ENCODE measurements around the gene HIPK2. TPM values are rescaled to one million over a fixed set of nuclear protein-coding genes. Genes with fewer than 3 reads are reported as not detected.

The HIPK2 gene
- total and polyA plus RNA-seq, 3 experiments from 2014 or later = 1.7 to 22.7 (median 21.2) TPM

GRCh38 chr7:139540203-139540602, 237.6 kb downstream of the HIPK2 start:
- Mint-ChIP-seq H3K4me1 (no peaks in the 10 kb centered on the region), H3K4me3 (no peak overlapping the region), H3K36me3 (no peaks in the 10 kb centered on the region), H3K27me3 (peaks cover under 1 to 4% of the 10 kb centered on the region in 2 donors), H3K27ac (no peak overlapping the region), H3K9me3 (no peaks in the 10 kb centered on the region)
- ChIA-PET POLR2A (no interaction called here), CTCF (no interaction called here)
- no peak overlapping the region for H3K4me3 ChIP-seq (ENCODE audit: low read length)
- DNase-seq = no peak
- H3K4me1 ChIP-seq (ENCODE audit: insufficient read depth, low read length) = no peaks in the 10 kb centered on the region
- no peak overlapping the region for H3K27ac ChIP-seq (ENCODE audit: low read depth, low read length)
- no peaks in the 10 kb centered on the region for H3K27me3 ChIP-seq (ENCODE audit: insufficient read depth, low read length, poor library complexity, severe bottlenecking)
- H3K9me3 ChIP-seq (ENCODE audit: low read length) = no peaks in the 10 kb centered on the region
- H3K36me3 ChIP-seq (ENCODE audit: insufficient read depth, low read length) = no peaks in the 10 kb centered on the region

DNA sequence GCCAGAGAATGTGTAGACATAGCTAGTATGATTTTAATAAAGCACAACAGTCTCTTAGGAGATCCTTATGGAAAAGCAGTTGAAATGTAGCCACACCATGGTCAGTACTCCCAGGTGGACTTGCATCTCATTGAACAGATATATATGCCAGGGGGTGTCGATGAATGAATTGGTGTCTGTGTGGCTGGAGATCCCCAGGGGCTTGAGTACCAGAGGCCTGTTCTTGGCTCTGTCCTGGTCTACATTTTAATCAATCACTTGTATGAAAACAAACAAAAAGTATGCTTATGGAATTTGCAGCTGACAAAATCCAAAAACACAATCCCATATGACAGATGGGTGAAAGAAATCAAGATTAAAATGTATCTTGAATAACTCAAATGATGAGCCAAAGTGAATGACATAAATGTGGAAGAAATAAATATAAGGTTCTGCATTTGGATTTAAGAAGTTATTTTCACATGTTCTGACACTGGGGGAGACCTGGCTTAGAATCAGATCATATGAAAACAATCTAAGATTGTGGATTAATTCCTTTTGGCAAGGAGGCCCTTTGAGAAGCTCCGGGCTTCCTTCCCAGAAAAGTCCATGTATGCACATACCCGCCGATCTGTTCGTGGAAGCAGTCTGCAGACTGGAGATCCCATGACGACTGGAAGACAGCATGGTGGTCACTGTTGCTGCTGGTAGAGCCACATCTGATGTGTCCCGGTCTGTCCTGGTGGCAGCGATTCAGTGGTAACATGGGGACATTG, 238.7 kb downstream of the HIPK2 start:
- H3K9me3 Mint-ChIP-seq = no peaks in the 10 kb centered on the region
- no peak overlapping the region for H3K4me3 Mint-ChIP-seq
- Histone ChIP-seq H3K9me3 (ENCODE audit: low read length) (no peaks in the 10 kb centered on the region), H3K27me3 (ENCODE audit: insufficient read depth, low read length, poor library complexity, severe bottlenecking) (no peaks in the 10 kb centered on the region), H3K4me3 (ENCODE audit: low read length) (no peak overlapping the region), H3K4me1 (ENCODE audit: insufficient read depth, low read length) (no peaks in the 10 kb centered on the region), H3K36me3 (ENCODE audit: insufficient read depth, low read length) (no peaks in the 10 kb centered on the region), H3K27ac (ENCODE audit: low read depth, low read length) (no peak overlapping the region)
- ChIA-PET POLR2A (no interaction called here), CTCF (no interaction called here)
- no peaks in the 10 kb centered on the region for H3K4me1 Mint-ChIP-seq
- H3K27me3 Mint-ChIP-seq = peaks cover 3 to 5% of the 10 kb centered on the region in 2 donors
- no peak for DNase-seq
- H3K27ac Mint-ChIP-seq = no peak overlapping the region
- H3K36me3 Mint-ChIP-seq = no peaks in the 10 kb centered on the region

DNA sequence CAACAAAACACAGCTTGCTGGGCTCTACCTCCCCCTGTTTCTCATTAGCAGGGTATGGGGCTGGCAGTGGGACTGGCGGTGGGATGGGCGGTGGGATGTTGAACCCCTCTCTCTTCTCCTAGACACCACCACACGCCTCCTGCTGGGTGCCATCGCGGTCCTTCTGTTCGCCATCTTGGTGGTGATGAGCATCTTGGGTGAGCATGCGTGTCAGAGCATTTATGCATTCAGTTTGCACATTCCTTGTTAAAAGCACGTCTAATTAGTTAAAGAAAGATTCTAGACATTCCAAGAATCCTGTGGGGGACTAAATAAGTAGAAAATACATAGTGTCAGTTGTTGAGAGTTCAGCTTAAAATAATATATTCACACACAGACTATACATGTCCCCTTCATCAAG, 241.6 kb downstream of the HIPK2 start:
- DNase-seq = no peak
- no peak overlapping the region for H3K4me3 ChIP-seq (ENCODE audit: low read length)
- POLR2A ChIA-PET = no interaction called here
- Mint-ChIP-seq H3K27me3 (peaks cover 12 to 13% of the 10 kb centered on the region in 2 donors), H3K4me1 (no peaks in the 10 kb centered on the region), H3K4me3 (no peak overlapping the region), H3K36me3 (no peaks in the 10 kb centered on the region), H3K27ac (no peak overlapping the region), H3K9me3 (no peaks in the 10 kb centered on the region)
- no peaks in the 10 kb centered on the region for H3K4me1 ChIP-seq (ENCODE audit: insufficient read depth, low read length)
- CTCF ChIA-PET = no interaction called here
- H3K36me3 ChIP-seq (ENCODE audit: insufficient read depth, low read length) = no peaks in the 10 kb centered on the region
- H3K9me3 ChIP-seq (ENCODE audit: low read length) = no peaks in the 10 kb centered on the region
- no peaks in the 10 kb centered on the region for H3K27me3 ChIP-seq (ENCODE audit: insufficient read depth, low read length, poor library complexity, severe bottlenecking)
- no peak overlapping the region for H3K27ac ChIP-seq (ENCODE audit: low read depth, low read length)

DNA sequence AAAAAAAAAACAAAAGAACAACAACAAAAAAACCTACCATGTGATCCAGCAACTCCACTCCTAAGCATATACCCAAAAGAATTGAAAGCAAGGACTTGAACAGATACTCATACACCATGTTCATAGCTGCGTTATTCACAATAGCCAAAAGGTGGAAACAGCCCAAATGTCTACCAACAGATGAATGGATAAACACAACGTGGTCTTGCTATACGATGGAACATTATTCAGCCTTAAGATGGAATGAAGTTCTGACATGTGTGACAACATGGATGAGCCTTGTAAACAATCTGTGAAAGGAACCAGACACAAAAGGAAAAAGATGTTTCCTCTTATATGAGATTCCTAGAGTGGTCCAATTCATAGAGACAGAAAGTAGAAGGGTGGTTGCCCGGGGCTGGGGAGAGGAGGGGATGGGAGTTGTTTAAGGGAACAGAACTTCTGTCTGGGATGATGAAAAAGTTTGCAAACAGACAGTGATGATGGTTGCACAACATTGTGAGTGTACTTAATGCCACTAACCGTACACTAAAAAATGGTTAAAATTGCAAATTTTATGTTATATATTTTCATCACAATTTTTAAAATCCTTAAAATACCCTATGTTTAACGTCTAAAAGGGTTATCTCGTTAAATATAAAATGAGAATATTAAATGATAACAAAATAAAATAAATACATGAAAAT, 242.7 kb downstream of the HIPK2 start:
- Mint-ChIP-seq H3K4me3 (no peak overlapping the region), H3K27ac (no peak overlapping the region), H3K9me3 (no peaks in the 10 kb centered on the region), H3K27me3 (peaks cover 12 to 18% of the 10 kb centered on the region in 2 donors), H3K36me3 (no peaks in the 10 kb centered on the region), H3K4me1 (no peaks in the 10 kb centered on the region)
- POLR2A ChIA-PET = no interaction called here
- Histone ChIP-seq H3K27ac (ENCODE audit: low read depth, low read length) (no peak overlapping the region), H3K4me1 (ENCODE audit: insufficient read depth, low read length) (no peaks in the 10 kb centered on the region), H3K27me3 (ENCODE audit: insufficient read depth, low read length, poor library complexity, severe bottlenecking) (no peaks in the 10 kb centered on the region), H3K4me3 (ENCODE audit: low read length) (no peak overlapping the region), H3K9me3 (ENCODE audit: low read length) (no peaks in the 10 kb centered on the region), H3K36me3 (ENCODE audit: insufficient read depth, low read length) (no peaks in the 10 kb centered on the region)
- no peak for DNase-seq
- CTCF ChIA-PET = no interaction called here

DNA sequence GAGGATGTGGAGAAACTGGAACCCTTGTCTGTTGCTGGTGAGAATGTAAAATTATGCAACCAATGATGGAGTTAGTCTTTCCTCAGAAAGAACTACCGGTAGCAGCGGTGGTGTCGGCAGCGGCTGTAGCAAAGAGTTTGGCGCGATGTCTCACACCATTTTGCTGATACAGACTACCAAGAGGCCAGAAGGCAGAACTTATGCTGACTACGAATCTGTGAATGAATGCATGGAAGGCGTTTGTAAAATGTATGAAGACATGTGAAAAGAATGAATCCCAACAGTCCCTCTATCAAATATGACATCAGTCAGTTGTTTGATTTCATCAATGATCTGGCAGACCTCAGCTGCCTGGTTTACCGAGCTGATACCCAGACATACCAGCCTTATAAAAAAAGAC, 243.7 kb downstream of the HIPK2 start:
- Mint-ChIP-seq H3K27me3 (peaks cover 14 to 22% of the 10 kb centered on the region in 2 donors), H3K27ac (peak overlapping the region in 1 of 8 donors; percentile 55), H3K36me3 (no peaks in the 10 kb centered on the region), H3K4me3 (no peak overlapping the region), H3K4me1 (no peaks in the 10 kb centered on the region), H3K9me3 (no peaks in the 10 kb centered on the region)
- POLR2A ChIA-PET = no interaction called here
- Histone ChIP-seq H3K27me3 (ENCODE audit: insufficient read depth, low read length, poor library complexity, severe bottlenecking) (no peaks in the 10 kb centered on the region), H3K4me3 (ENCODE audit: low read length) (no peak overlapping the region), H3K27ac (ENCODE audit: low read depth, low read length) (no peak overlapping the region), H3K9me3 (ENCODE audit: low read length) (no peaks in the 10 kb centered on the region), H3K36me3 (ENCODE audit: insufficient read depth, low read length) (no peaks in the 10 kb centered on the region), H3K4me1 (ENCODE audit: insufficient read depth, low read length) (no peaks in the 10 kb centered on the region)
- no peak for DNase-seq
- CTCF ChIA-PET = no interaction called here

- Mint-ChIP-seq H3K4me1 (peaks cover 0 to under 1% (median 0%) of the 10 kb centered on the region in 3 donors), H3K36me3 (no peaks in the 10 kb centered on the region), H3K9me3 (no peaks in the 10 kb centered on the region), H3K27ac (no peak overlapping the region), H3K27me3 (peaks cover 16 to 34% of the 10 kb centered on the region in 2 donors), H3K4me3 (no peak overlapping the region)
- ChIA-PET CTCF (no interaction called here), POLR2A (no interaction called here)
- H3K27me3 ChIP-seq (ENCODE audit: insufficient read depth, low read length, poor library complexity, severe bottlenecking) = peaks cover 3% of the 10 kb centered on the region
- no peaks in the 10 kb centered on the region for H3K9me3 ChIP-seq (ENCODE audit: low read length)
- no peak overlapping the region for H3K27ac ChIP-seq (ENCODE audit: low read depth, low read length)
- H3K4me3 ChIP-seq (ENCODE audit: low read length) = no peak overlapping the region
- H3K4me1 ChIP-seq (ENCODE audit: insufficient read depth, low read length) = no peaks in the 10 kb centered on the region
- no peak for DNase-seq
- H3K36me3 ChIP-seq (ENCODE audit: insufficient read depth, low read length) = no peaks in the 10 kb centered on the region
Measured at GRCh38 chr7:139532636-139533155, 245.1 kb downstream of the HIPK2 start.

- ChIA-PET POLR2A (no interaction called here), CTCF (no interaction called here)
- Histone ChIP-seq H3K9me3 (ENCODE audit: low read length) (no peaks in the 10 kb centered on the region), H3K36me3 (ENCODE audit: insufficient read depth, low read length) (no peaks in the 10 kb centered on the region), H3K4me3 (ENCODE audit: low read length) (no peak overlapping the region), H3K4me1 (ENCODE audit: insufficient read depth, low read length) (no peaks in the 10 kb centered on the region), H3K27me3 (ENCODE audit: insufficient read depth, low read length, poor library complexity, severe bottlenecking) (peaks cover 3% of the 10 kb centered on the region), H3K27ac (ENCODE audit: low read depth, low read length) (no peak overlapping the region)
- Mint-ChIP-seq H3K9me3 (no peaks in the 10 kb centered on the region), H3K27ac (no peak overlapping the region), H3K4me1 (peaks cover 0 to 6% (median 4%) of the 10 kb centered on the region in 3 donors), H3K4me3 (no peak overlapping the region), H3K36me3 (no peaks in the 10 kb centered on the region), H3K27me3 (peaks cover 19 to 36% of the 10 kb centered on the region in 2 donors)
- DNase-seq = no peak
Measured at GRCh38 chr7:139531094-139531493, 246.7 kb downstream of the HIPK2 start.
